Measurements from ENCODE around the gene CHN2.

The CHN2 gene

GRCh38 chr7:29505931-29506330 lies 311.4 kb downstream of the CHN2 start:
- no peak overlapping the region for H3K27ac ChIP-seq
- TF ChIP-seq ZFX (IDR thresholded peaks at IDR 0.05; ENCODE audit: borderline replicate concordance) (no peak), CTCF (IDR thresholded peaks at IDR 0.05) (no peak)

GRCh38 chr7:29508608-29509007 lies 314.0 kb downstream of the CHN2 start:
- H3K27ac ChIP-seq, result no peak overlapping the region
- TF ChIP-seq CTCF (IDR thresholded peaks at IDR 0.05) (no peak), ZFX (IDR thresholded peaks at IDR 0.05; ENCODE audit: borderline replicate concordance) (no peak)

- no peak for TF ChIP-seq ZFX (IDR thresholded peaks at IDR 0.05; ENCODE audit: borderline replicate concordance)
- TF ChIP-seq CTCF (IDR thresholded peaks at IDR 0.05), result no peak
- H3K27ac ChIP-seq, result no peak overlapping the region
Observed at GRCh38 chr7:29510028-29510427, 315.5 kb downstream of the CHN2 start.

- TF ChIP-seq CTCF (IDR thresholded peaks at IDR 0.05), result no peak
- no peak for TF ChIP-seq ZFX (IDR thresholded peaks at IDR 0.05; ENCODE audit: borderline replicate concordance)
- no peak overlapping the region for H3K27ac ChIP-seq
Observed at GRCh38 chr7:29511337-29511736, 316.8 kb downstream of the CHN2 start.

- H3K27ac ChIP-seq, result no peak overlapping the region
- TF ChIP-seq CTCF (IDR thresholded peaks at IDR 0.05) (no peak), ZFX (IDR thresholded peaks at IDR 0.05; ENCODE audit: borderline replicate concordance) (no peak)
Observed at GRCh38 chr7:29511851-29512250, 317.3 kb downstream of the CHN2 start.

- no peak overlapping the region for H3K27ac ChIP-seq
- TF ChIP-seq ZFX (IDR thresholded peaks at IDR 0.05; ENCODE audit: borderline replicate concordance) (no peak), CTCF (IDR thresholded peaks at IDR 0.05) (no peak)
Observed at GRCh38 chr7:29516491-29516890, 321.9 kb downstream of the CHN2 start.

- TF ChIP-seq CTCF (IDR thresholded peaks at IDR 0.05) (no peak), ZFX (IDR thresholded peaks at IDR 0.05; ENCODE audit: borderline replicate concordance) (no peak)
- H3K27ac ChIP-seq, result no peak overlapping the region
Observed at GRCh38 chr7:29518616-29519015, 324.0 kb downstream of the CHN2 start.

All from 22Rv1 (cell line).